ENCODE results near the gene IGHMBP2. TPM values are rescaled to one million over a fixed set of nuclear protein-coding genes. Genes with fewer than 3 reads are reported as not detected.

Gene IGHMBP2
- polyA plus RNA-seq, 1 donor from 2014 or later, result 9.5 TPM

GRCh38 chr11:68927280-68928135 lies 23.8 kb downstream of the IGHMBP2 start:
- Histone ChIP-seq H3K9me3 (ENCODE audit: low read length) (no peaks in the 10 kb centered on the region), H3F3A (ENCODE audit: insufficient read depth, low read length, poor library complexity, severe bottlenecking) (no peaks in the 10 kb centered on the region), H3K9ac (ENCODE audit: low read length) (no peak overlapping the region), H3K79me2 (replicated peaks; ENCODE audit: insufficient read depth, low read length) (no peaks in the 10 kb centered on the region), H3K27ac (ENCODE audit: low read length) (no peak overlapping the region), H3K4me2 (ENCODE audit: low read length) (no peak overlapping the region), H3K27me3 (ENCODE audit: insufficient read depth, low read depth, low read length) (no peaks in the 10 kb centered on the region), H3K36me3 (ENCODE audit: insufficient read depth, low read length) (peaks cover 8% of the 10 kb centered on the region), H3K9me2 (ENCODE audit: insufficient read depth, low read length) (no peaks in the 10 kb centered on the region), H4K20me1 (ENCODE audit: insufficient read depth) (no peaks in the 10 kb centered on the region), H3K4me3 (ENCODE audit: low read length) (no peak overlapping the region), H2AFZ (ENCODE audit: low read depth, low read length) (no peak overlapping the region)
- TF ChIP-seq CTCF (IDR thresholded peaks at IDR 0.05; ENCODE audit: poor library complexity, severe bottlenecking) (no peak), EP300 (conservative IDR thresholded peaks at IDR 0.05; ENCODE audit: poor library complexity, severe bottlenecking) (no peak), REST (IDR thresholded peaks at IDR 0.05; ENCODE audit: borderline replicate concordance) (no peak), MXI1 (conservative IDR thresholded peaks at IDR 0.05; ENCODE audit: poor library complexity, severe bottlenecking) (no peak), SMC3 (conservative IDR thresholded peaks at IDR 0.05; ENCODE audit: poor library complexity) (no peak), RAD21 (conservative IDR thresholded peaks at IDR 0.05) (no peak), POLR2AphosphoS5 (IDR thresholded peaks at IDR 0.05) (no peak), TAF1 (IDR thresholded peaks at IDR 0.05; ENCODE audit: low read depth) (no peak)

GRCh38 chr11:68928136-68928880 lies 24.6 kb downstream of the IGHMBP2 start:
- peaks cover 8% of the 10 kb centered on the region for H3K36me3 ChIP-seq (ENCODE audit: insufficient read depth, low read length)
- H2AFZ ChIP-seq (ENCODE audit: low read depth, low read length), result no peak overlapping the region
- TF ChIP-seq SMC3 (conservative IDR thresholded peaks at IDR 0.05; ENCODE audit: poor library complexity) (no peak), REST (IDR thresholded peaks at IDR 0.05; ENCODE audit: borderline replicate concordance) (no peak), CTCF (IDR thresholded peaks at IDR 0.05; ENCODE audit: poor library complexity, severe bottlenecking) (no peak), EP300 (conservative IDR thresholded peaks at IDR 0.05; ENCODE audit: poor library complexity, severe bottlenecking) (no peak), TAF1 (IDR thresholded peaks at IDR 0.05; ENCODE audit: low read depth) (no peak), MXI1 (conservative IDR thresholded peaks at IDR 0.05; ENCODE audit: poor library complexity, severe bottlenecking) (no peak), POLR2AphosphoS5 (IDR thresholded peaks at IDR 0.05) (no peak), RAD21 (conservative IDR thresholded peaks at IDR 0.05) (no peak), EZH2 (IDR thresholded peaks at IDR 0.05; ENCODE audit: borderline replicate concordance, insufficient read depth, low read length, poor library complexity, severe bottlenecking) (no peak)
- H3K9ac ChIP-seq (ENCODE audit: low read length), result no peak overlapping the region
- no peak overlapping the region for H3K27ac ChIP-seq (ENCODE audit: low read length)
- H3K79me2 ChIP-seq (replicated peaks; ENCODE audit: insufficient read depth, low read length), result no peaks in the 10 kb centered on the region
- no peaks in the 10 kb centered on the region for H3F3A ChIP-seq (ENCODE audit: insufficient read depth, low read length, poor library complexity, severe bottlenecking)
- no peaks in the 10 kb centered on the region for H3K9me2 ChIP-seq (ENCODE audit: insufficient read depth, low read length)
- no peak overlapping the region for H3K4me3 ChIP-seq (ENCODE audit: low read length)
- H3K27me3 ChIP-seq (ENCODE audit: insufficient read depth, low read depth, low read length), result no peaks in the 10 kb centered on the region
- H3K4me2 ChIP-seq (ENCODE audit: low read length), result no peak overlapping the region
- H4K20me1 ChIP-seq (ENCODE audit: insufficient read depth), result no peaks in the 10 kb centered on the region
- H3K9me3 ChIP-seq (ENCODE audit: low read length), result no peaks in the 10 kb centered on the region

All from neural cell (in vitro differentiated cells).